CD4-positive, alpha-beta T cell treated with Interferon gamma for 1 hour (primary cell): ENCODE results near the gene KPNA6.

Experiments used
- DNase-seq: peaks from one replicate; pipeline ENCODE4 v3.0.0-alpha.2; 2020

KPNA6 gene

GRCh38 chr1:32221581-32221979, 113.7 kb downstream of the KPNA6 start:
- no peak for DNase-seq

DNA sequence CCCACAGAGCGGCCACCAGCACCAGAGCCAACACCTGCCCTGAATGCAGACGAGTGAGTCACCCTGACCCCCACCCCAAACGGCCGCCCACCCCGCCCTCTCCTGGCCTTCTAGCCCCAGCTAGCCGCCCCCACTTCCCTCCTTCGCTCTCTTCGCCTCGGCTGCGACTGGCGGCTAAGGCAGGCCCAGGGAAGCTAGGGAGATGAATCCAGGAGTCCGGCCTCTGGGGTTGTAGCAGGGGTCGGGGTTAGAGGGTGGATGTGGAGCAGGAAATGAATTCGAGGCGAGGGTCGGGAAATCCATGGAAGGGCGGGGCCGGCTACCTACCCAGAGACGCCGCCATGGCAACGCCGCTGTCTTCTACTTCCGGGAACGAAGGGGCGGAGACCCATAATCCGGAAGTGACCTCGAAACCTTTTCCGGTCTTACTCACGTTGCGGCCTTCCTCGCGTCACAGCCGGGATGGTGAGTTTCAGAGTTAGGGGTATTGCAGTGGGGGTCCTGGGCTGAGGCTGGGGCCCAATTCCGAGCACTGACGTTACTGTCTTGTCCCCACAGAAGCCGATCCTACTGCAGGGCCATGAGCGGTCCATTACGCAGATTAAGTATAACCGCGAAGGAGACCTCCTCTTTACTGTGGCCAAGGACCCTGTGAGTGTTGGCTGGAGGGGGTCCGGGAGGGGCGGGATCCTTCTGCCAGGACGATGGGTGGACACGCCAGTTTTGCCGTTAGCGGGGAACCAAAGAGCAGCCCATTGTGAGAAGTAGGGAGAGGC, 114.3 kb downstream of the KPNA6 start, which contains the start of the genes EIF3I and TMEM234:
Gene EIF3I (plus strand): TSS at position 428 of the 776 bp plus-strand sequence. CDS start 35 bp downstream, at position 463.
Gene TMEM234 (minus strand): TSS at position 374 of the 776 bp plus-strand sequence. CDS start 31 bp downstream, at position 343.
- DNase-seq, result peak; percentile 91

DNA sequence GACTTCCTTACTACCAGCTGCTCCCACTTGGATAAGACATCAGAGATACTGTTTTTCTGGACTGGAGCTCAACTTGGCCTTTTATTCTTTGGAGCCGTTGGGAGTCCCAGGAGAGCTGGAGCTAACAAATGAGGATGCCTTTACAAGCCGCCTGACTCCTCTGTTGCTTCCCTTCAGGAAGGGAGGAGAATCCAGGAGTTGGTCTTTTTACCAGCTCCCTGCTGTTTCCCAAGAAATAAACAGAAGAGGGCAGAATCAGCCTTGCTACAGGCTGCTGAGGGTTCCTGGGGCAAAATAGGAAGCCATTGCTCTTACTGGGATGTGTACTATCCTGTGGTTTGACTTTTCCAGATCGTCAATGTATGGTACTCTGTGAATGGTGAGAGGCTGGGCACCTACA, 115.8 kb downstream of the KPNA6 start:
- no peak for DNase-seq

- DNase-seq, result no peak
Measured at GRCh38 chr1:32224285-32224684, 116.4 kb downstream of the KPNA6 start.
